ENCODE measurements around the gene FGF12. TPM values are rescaled to one million over a fixed set of nuclear protein-coding genes. Genes with fewer than 3 reads are reported as not detected.
"Not testable (repeated sequence)": the region's sequence is repeated elsewhere in the genome, so short reads cannot be mapped to it uniquely, and the experiment has no call there.

Gene FGF12
- total RNA-seq, 1 donor from 2014 or later, result not detected

GRCh38 chr3:192611411-192611810 lies 115.9 kb downstream of the FGF12 start:
- Mint-ChIP-seq H3K4me1 (ENCODE audit: low read depth) (no peaks in the 10 kb centered on the region), H3K27ac (no peak overlapping the region), H3K4me3 (no peak overlapping the region), H3K27me3 (ENCODE audit: insufficient read depth) (no peaks in the 10 kb centered on the region), H3K36me3 (ENCODE audit: low read depth) (no peaks in the 10 kb centered on the region), H3K9me3 (no peaks in the 10 kb centered on the region)
- DNase-seq (ENCODE audit: low spot score), result no peak
- intact Hi-C loops (cut with micrococcal nuclease), result no loop called here

GRCh38 chr3:192608726-192609600 lies 118.4 kb downstream of the FGF12 start:
- no peaks in the 10 kb centered on the region for H3K4me1 Mint-ChIP-seq (ENCODE audit: low read depth)
- no peak overlapping the region for H3K4me3 Mint-ChIP-seq
- no peaks in the 10 kb centered on the region for H3K27me3 Mint-ChIP-seq (ENCODE audit: insufficient read depth)
- intact Hi-C loops (cut with micrococcal nuclease), result no loop called here
- H3K9me3 Mint-ChIP-seq, result no peaks in the 10 kb centered on the region
- H3K27ac Mint-ChIP-seq, result no peak overlapping the region
- no peak for DNase-seq (ENCODE audit: low spot score)
- H3K36me3 Mint-ChIP-seq (ENCODE audit: low read depth), result no peaks in the 10 kb centered on the region

GRCh38 chr3:192607798-192608197 lies 119.5 kb downstream of the FGF12 start:
- H3K27me3 Mint-ChIP-seq (ENCODE audit: insufficient read depth), result no peaks in the 10 kb centered on the region
- H3K4me3 Mint-ChIP-seq, result no peak overlapping the region
- H3K9me3 Mint-ChIP-seq, result peaks cover 3% of the 10 kb centered on the region
- no peaks in the 10 kb centered on the region for H3K36me3 Mint-ChIP-seq (ENCODE audit: low read depth)
- no peak for DNase-seq (ENCODE audit: low spot score)
- intact Hi-C loops (cut with micrococcal nuclease), result no loop called here
- no peaks in the 10 kb centered on the region for H3K4me1 Mint-ChIP-seq (ENCODE audit: low read depth)
- no peak overlapping the region for H3K27ac Mint-ChIP-seq

- Mint-ChIP-seq H3K36me3 (ENCODE audit: low read depth) (no peaks in the 10 kb centered on the region), H3K9me3 (no peaks in the 10 kb centered on the region), H3K4me1 (ENCODE audit: low read depth) (no peaks in the 10 kb centered on the region), H3K4me3 (no peak overlapping the region), H3K27ac (no peak overlapping the region), H3K27me3 (ENCODE audit: insufficient read depth) (no peaks in the 10 kb centered on the region)
- no peak for DNase-seq (ENCODE audit: low spot score)
- intact Hi-C loops (cut with micrococcal nuclease), result no loop called here
Measured at GRCh38 chr3:192597913-192598312, 129.4 kb downstream of the FGF12 start.

GRCh38 chr3:192597506-192597905 lies 129.8 kb downstream of the FGF12 start:
- no peaks in the 10 kb centered on the region for H3K4me1 Mint-ChIP-seq (ENCODE audit: low read depth)
- no peak for DNase-seq (ENCODE audit: low spot score)
- no peak overlapping the region for H3K27ac Mint-ChIP-seq
- intact Hi-C loops (cut with micrococcal nuclease), result no loop called here
- H3K4me3 Mint-ChIP-seq, result no peak overlapping the region
- H3K36me3 Mint-ChIP-seq (ENCODE audit: low read depth), result no peaks in the 10 kb centered on the region
- no peaks in the 10 kb centered on the region for H3K9me3 Mint-ChIP-seq
- no peaks in the 10 kb centered on the region for H3K27me3 Mint-ChIP-seq (ENCODE audit: insufficient read depth)

- no peak overlapping the region for H3K4me3 Mint-ChIP-seq
- H3K27ac Mint-ChIP-seq, result no peak overlapping the region
- H3K27me3 Mint-ChIP-seq (ENCODE audit: insufficient read depth), result peaks cover 5% of the 10 kb centered on the region
- no peaks in the 10 kb centered on the region for H3K36me3 Mint-ChIP-seq (ENCODE audit: low read depth)
- no peaks in the 10 kb centered on the region for H3K4me1 Mint-ChIP-seq (ENCODE audit: low read depth)
- peaks cover 3% of the 10 kb centered on the region for H3K9me3 Mint-ChIP-seq
- intact Hi-C loops (cut with micrococcal nuclease), result no loop called here
- DNase-seq (ENCODE audit: low spot score), result no peak
Measured at GRCh38 chr3:192578729-192579128, 148.6 kb downstream of the FGF12 start.

- intact Hi-C loops (cut with micrococcal nuclease), result no loop called here
- Mint-ChIP-seq H3K9me3 (peaks cover 3% of the 10 kb centered on the region), H3K4me1 (ENCODE audit: low read depth) (no peaks in the 10 kb centered on the region), H3K27me3 (ENCODE audit: insufficient read depth) (peaks cover 9% of the 10 kb centered on the region), H3K36me3 (ENCODE audit: low read depth) (no peaks in the 10 kb centered on the region), H3K4me3 (no peak overlapping the region), H3K27ac (no peak overlapping the region)
- DNase-seq (ENCODE audit: low spot score), result no peak
Measured at GRCh38 chr3:192577811-192578210, 149.5 kb downstream of the FGF12 start.

GRCh38 chr3:192577271-192577670 lies 150.1 kb downstream of the FGF12 start:
- H3K27me3 Mint-ChIP-seq (ENCODE audit: insufficient read depth), result peaks cover 9% of the 10 kb centered on the region
- no peak overlapping the region for H3K27ac Mint-ChIP-seq
- intact Hi-C loops (cut with micrococcal nuclease), result no loop called here
- no peak overlapping the region for H3K4me3 Mint-ChIP-seq
- no peaks in the 10 kb centered on the region for H3K4me1 Mint-ChIP-seq (ENCODE audit: low read depth)
- H3K36me3 Mint-ChIP-seq (ENCODE audit: low read depth), result no peaks in the 10 kb centered on the region
- DNase-seq (ENCODE audit: low spot score), result no peak
- H3K9me3 Mint-ChIP-seq, result peaks cover 3% of the 10 kb centered on the region

GRCh38 chr3:192576704-192577103 lies 150.6 kb downstream of the FGF12 start:
- H3K4me1 Mint-ChIP-seq (ENCODE audit: low read depth); intact Hi-C loops (cut with micrococcal nuclease); H3K27ac Mint-ChIP-seq; H3K4me3 Mint-ChIP-seq; DNase-seq (ENCODE audit: low spot score); H3K9me3 Mint-ChIP-seq; H3K27me3 Mint-ChIP-seq (ENCODE audit: insufficient read depth); H3K36me3 Mint-ChIP-seq (ENCODE audit: low read depth): not testable (repeated sequence)

- DNase-seq (ENCODE audit: low spot score), result no peak
- Mint-ChIP-seq H3K4me1 (ENCODE audit: low read depth) (peaks cover 8% of the 10 kb centered on the region), H3K4me3 (no peak overlapping the region), H3K36me3 (ENCODE audit: low read depth) (no peaks in the 10 kb centered on the region), H3K9me3 (peaks cover 3% of the 10 kb centered on the region), H3K27ac (no peak overlapping the region), H3K27me3 (ENCODE audit: insufficient read depth) (peaks cover 16% of the 10 kb centered on the region)
- intact Hi-C loops (cut with micrococcal nuclease), result no loop called here
Measured at GRCh38 chr3:192575879-192576506, 151.3 kb downstream of the FGF12 start.

- intact Hi-C loops (cut with micrococcal nuclease), result no loop called here
- H3K27ac Mint-ChIP-seq, result no peak overlapping the region
- H3K4me3 Mint-ChIP-seq, result no peak overlapping the region
- peaks cover 9% of the 10 kb centered on the region for H3K4me1 Mint-ChIP-seq (ENCODE audit: low read depth)
- H3K36me3 Mint-ChIP-seq (ENCODE audit: low read depth), result no peaks in the 10 kb centered on the region
- DNase-seq (ENCODE audit: low spot score), result no peak
- peaks cover 3% of the 10 kb centered on the region for H3K9me3 Mint-ChIP-seq
- H3K27me3 Mint-ChIP-seq (ENCODE audit: insufficient read depth), result peaks cover 23% of the 10 kb centered on the region
Measured at GRCh38 chr3:192573240-192573639, 154.1 kb downstream of the FGF12 start.

GRCh38 chr3:192570821-192571791 lies 156.2 kb downstream of the FGF12 start:
- no peak for DNase-seq (ENCODE audit: low spot score)
- H3K27ac Mint-ChIP-seq, result peak overlapping the region; percentile 35
- no peaks in the 10 kb centered on the region for H3K36me3 Mint-ChIP-seq (ENCODE audit: low read depth)
- H3K27me3 Mint-ChIP-seq (ENCODE audit: insufficient read depth), result peaks cover 23% of the 10 kb centered on the region
- H3K4me1 Mint-ChIP-seq (ENCODE audit: low read depth), result peaks cover 9% of the 10 kb centered on the region
- intact Hi-C loops (cut with micrococcal nuclease), result no loop called here
- peaks cover under 1% of the 10 kb centered on the region for H3K9me3 Mint-ChIP-seq
- H3K4me3 Mint-ChIP-seq, result peak overlapping the region; percentile 65

All from activated T-helper 1 cell treated with anti-CD3 and anti-CD28 coated beads, Interleukin-12 subunit alpha, Interleukin-12 subunit beta, Interleukin-2, Interleukin-4 antibody, amounts not matched to agents 30 ng/mL and 10 ng/mL and 1 ng/mL, durations not matched to agents 14 hours and 24 hours and 36 hours (primary cell).